HG03354 (cell line): ENCODE measurements around the gene GLS.
A peak's percentile ranks its signal among the peaks of the same experiment; 100 is the strongest.
"Not testable (repeated sequence)": the region's sequence is repeated elsewhere in the genome, so short reads cannot be mapped to it uniquely, and the experiment has no call there.

Source experiments
- ATAC-seq: cut with Tn5 transposase; IDR thresholded peaks from one replicate; pipeline ENCODE4 v1.9.1; 2021; ENCODE audit warnings: mild to moderate bottlenecking; ENCODE audit not compliant: unreplicated experiment, poor library complexity, severe bottlenecking

The GLS gene

DNA sequence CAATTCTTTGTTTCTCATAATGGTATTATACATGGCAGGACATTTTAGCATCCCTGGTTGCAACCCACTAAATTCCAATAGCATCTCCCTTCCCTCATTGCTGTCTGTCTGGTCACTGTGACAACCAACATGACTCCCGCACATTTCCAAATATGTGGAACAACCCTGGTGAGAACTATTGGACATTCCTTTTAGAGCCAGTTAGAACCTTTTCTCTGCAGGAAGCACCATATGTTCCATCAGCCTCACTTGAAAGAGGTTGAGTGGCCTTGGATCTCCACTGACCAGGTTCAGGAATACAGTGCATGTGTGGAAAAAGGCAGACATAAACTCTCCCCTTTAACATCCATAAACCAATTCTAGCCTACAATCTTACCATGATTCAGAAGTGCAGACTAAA is 25.9 kb upstream of the GLS start:
- ATAC-seq = no peak

DNA sequence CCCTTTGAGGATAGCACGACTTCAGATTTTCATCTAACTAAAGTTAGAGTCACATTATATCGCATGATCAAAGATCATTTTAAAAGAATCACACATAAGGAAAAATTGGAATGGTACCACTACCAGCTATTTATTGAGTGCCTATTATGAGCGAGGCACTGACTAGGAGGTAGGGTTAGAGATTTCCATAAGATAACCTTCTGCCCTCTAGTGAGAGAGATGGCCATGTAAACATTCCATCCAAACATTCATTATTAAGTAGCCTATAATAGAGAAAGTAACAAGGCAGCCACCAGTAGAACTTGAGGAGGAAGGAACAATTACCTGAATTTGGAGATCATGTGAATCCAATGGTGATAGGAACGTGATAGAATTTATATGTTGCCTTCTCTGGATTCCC is 25.4 kb upstream of the GLS start:
- ATAC-seq = no peak

DNA sequence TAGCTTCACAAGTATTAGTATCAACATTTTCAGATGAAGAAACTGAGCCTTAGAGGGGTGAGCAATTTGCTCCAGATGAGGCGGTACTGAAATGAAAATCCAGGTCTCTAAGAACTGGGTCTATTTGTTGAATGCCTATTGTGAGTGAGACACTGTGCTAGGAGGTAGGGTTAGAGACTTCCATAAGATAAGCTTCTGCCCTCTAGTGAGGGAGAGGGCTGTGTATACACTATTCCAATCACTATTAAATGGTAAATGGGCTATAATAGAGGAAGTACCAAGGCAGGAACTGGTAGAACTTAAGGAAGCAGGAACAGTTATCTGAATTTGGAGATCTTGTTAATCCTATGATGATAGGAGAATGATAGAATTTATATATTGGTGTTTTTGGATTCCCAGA is 23.6 kb upstream of the GLS start:
- ATAC-seq = no peak

DNA sequence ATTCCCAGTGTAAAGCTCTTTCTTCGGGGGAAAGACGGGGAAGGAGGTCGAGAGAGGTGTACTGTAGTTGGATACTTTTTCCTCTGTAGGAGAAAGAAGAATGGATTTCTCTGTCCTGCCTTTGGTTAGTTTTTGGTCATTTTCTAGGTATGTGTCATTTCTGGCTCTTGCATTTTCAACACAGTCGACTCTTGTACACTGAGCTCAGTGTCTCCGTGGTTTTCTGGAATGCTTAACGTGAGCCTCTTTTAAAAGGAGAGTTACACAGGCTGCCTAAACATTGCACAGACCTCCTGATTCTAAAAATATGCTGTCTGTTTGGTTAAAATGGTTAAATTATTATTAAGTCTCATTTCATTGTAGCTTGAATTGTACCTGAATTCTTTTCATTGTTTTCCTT is 21.8 kb upstream of the GLS start:
- ATAC-seq = no peak

DNA sequence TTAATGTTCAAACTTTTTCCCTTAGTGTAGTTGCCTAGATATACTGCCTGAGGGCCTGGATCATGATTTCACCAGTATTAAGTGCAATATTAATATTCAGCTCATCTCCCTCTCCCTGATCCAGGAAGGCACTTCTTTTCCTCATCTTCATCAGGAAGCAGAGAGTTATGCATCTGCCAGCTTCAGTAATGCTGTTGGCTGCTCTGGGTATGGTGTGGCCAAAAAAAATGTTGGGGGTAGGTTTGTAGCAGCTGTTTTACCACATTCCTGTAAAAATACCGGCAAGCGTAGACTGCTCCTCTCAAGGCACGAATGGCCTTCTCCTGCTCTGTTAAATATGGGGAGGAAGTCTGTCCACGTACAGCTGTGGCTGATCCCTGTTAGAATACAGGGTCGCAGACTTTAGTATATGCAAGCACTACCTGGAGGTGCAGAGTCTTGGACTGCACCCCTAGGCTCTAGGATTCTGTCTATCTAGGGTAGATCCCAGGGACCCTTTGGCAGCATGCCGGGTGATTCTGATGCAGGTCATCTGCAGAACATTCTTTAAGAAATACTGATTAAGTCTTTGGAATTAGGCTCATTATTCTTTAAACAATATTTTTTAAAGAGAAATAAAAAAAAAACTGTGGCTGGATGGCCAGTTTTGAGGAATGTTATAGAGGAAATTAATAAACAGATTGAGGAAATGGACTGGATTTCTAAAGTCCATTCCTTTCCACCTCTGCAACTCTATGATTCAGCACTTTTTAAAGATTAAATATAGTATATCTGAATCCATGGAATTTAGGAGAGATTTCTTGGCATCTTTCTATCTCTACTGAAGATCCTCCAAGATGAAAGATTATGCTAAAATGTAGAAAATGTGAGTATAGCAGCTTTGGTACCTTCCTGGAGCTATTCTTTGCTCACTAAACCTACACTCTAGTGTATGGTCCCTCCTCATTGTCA is 21.0 kb upstream of the GLS start:
- no peak for ATAC-seq

DNA sequence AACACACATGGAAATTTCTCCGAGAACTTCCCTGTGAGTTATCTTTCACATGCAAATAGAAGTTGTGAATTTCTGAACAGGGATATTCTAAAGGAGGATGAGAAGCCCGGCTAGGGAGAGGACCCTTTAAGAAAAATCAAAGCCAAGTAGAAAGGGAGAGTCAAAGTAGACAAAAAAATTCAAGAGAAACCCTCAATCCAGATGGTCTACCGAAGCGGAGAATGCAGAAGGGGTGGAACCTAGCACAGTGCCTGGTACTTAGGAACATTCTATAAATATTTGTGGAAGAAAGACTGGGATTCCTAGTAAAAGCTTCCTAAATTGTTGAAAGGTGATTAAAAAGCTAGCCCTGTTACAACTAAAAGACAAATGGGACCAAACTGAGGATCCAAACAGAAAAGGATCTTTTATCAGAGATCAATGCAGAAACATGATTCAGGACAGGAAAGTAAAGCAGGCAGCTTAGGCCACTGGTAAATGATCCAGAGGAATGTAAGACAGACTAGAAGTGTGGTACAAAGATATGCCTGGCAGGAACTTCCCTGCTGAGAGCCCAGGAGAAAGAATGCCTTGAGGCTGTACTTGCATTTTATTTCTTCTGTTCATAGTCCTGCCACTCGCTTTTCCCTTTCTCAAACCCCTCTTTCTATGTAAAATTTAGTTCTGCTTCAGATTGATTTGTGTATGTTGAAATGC is 19.5 kb upstream of the GLS start:
- ATAC-seq = no peak

DNA sequence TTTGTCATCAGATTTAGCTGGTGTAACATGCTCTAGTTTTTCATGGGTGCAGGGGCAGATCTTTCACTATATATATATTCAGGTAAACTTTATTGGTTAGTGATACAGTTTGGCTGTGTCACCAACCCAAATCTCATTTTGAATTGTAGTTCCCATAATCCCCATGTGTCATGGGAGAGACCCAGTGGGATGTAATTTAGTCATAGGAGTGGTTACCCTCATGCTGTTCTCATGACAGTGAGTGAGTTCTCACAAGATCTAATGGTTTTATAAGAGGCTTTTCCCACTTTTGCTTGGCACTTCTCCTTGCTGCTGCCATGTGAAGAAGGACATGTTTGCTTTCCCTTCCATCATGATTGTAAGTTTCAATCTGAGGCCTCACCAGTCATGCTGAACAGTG is 18.5 kb upstream of the GLS start:
- not testable (repeated sequence) for ATAC-seq

DNA sequence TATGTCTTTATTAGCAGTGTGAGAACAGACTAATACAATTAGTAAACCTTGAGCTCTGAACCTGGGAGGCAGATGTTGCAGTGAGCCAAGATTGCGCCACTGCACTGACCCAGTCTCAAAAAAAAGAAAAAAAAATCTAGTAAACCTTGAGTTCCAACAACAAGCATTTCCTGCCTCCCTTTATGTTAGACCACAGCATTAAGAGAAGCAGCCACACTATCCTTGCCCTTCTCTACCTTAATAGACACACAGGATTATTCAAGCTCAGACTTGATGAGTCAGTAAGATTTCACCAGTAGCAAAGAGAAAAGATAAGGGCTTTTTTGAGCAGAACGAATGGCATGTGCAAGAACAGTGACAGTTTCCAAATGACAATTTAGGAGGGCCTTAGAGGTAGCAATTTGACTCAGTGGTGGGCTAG is 18.0 kb upstream of the GLS start:
- no peak for ATAC-seq

DNA sequence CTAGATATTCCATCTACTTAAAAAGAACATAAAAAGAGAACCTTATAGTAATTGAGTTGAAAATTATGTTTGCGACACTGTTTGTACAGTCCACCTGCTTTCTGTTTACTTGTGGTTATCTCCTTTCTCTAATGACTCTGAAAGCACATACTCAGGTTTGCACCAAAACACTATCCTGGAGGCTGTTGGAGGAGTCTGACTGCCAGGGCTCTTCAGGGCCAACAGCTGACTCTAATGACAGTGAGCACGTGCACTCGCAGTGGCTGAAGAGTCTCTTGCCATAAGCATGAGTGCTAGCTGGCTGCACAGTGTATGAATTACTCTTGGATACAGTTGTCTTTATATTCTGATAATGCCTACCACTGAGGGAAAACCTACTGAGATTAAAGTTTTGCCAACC is 16.7 kb upstream of the GLS start:
- no peak for ATAC-seq

DNA sequence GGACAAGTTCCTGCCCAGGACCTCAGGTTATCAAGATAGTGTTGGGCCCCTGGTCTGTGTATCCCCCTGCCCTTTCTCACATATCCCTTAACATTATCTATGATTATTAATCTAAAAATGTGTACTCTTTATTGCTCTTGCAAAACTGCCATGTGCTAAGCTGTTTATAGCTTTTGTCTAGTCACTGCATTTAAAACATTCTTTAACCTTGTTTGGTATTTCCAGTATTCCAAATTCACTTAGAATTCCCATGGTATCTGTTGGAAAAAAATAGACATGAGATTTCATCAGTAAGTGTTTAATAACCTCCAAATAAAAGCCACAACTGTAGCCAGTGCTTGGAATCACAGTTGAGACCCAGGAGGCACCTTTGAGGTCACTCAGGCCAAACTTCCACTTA is 16.2 kb upstream of the GLS start:
- ATAC-seq = no peak

DNA sequence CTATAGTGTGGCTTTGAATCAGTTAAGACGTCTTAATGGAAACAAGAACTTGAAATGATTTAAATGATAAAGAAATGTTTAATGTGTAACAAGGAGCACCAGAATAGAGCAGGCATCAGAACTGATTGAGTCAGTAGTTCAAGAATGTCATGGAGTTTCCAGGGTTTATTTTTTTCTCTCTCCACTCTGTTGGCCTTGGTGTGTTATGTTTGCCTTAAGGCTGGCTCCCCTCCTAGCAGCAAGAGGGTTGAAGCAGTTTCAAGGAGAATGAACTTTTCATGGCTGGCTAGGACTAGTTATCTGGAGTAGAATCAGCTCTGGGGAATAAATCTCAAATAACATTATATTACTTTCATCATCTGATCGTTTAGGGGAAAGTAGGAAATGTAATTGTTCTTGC is 13.4 kb upstream of the GLS start:
- no peak for ATAC-seq

DNA sequence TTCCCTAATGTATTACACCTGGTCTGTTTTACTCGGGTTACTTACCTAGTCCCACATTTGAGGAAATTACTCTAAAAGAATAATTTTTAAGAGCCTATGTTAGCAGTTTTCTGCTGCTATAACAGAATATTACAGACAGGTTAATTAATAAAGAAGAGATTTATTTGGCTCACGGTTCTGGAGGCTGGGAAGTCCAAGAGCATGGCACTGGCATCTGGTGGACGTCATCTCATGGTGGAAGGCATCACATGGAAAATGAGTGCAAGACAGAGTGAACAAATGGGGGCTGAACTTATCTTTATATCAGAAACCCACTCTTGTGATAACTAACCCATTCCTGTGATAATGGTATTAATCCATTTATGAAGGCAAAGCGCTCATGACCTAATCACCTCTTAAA is 12.8 kb upstream of the GLS start:
- ATAC-seq = no peak

DNA sequence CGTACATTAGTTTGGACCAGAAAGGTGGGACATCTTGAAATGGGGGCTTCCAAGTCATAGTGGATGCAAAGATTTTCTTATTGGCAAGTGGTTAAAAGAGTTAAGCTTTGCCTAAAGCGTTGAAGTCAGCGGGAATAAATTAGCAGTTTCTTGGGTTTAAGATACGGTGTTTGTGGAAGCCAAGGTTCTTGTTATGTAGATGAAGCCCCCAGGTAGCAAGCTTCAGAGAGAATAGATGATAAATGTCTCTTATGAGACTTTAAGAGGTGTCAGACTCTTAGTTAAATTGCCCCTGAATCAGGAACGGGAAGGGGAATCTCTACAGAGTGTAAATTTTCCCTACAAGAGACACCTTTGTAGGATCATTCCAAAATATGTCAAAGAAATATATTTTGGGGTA is 10.9 kb upstream of the GLS start:
- ATAC-seq = no peak

DNA sequence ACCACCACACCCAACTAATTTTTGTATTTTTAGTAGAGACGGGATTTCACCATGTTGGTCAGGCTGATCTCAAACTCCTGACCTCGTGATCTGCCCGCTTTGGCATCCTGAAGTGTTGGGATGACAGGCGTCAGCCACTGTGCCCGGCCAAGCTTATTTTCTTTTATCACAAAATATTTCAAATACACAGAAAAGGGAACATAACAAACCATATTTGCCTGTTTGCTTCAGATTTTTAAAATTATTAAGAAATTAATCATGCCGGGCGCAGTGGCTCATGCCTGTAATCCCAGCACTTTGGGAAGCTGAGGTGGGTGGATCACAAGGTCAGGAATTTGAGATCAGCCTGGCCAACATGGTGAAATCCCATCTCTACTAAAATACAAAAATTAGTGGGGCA is 7.2 kb upstream of the GLS start:
- ATAC-seq = not testable (repeated sequence)

DNA sequence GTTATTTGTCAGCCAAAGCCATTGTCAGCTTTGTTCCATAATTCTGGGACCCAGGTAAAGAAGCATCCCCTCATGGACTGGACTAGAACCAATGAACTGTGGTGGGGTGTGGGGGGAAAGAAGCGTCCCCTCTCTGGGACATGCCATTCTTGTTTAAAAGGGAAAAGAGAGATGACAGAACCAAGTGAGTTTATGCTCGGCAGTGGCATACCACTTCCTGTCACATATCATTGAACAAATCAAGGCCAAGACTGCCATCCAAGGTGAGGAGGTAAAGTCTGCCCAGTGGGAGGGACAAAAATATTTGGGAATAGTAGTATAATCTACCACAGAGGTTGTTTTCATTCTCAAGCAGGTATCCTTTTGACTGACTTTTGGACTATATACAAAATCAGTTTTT is 4.7 kb upstream of the GLS start:
- no peak for ATAC-seq

DNA sequence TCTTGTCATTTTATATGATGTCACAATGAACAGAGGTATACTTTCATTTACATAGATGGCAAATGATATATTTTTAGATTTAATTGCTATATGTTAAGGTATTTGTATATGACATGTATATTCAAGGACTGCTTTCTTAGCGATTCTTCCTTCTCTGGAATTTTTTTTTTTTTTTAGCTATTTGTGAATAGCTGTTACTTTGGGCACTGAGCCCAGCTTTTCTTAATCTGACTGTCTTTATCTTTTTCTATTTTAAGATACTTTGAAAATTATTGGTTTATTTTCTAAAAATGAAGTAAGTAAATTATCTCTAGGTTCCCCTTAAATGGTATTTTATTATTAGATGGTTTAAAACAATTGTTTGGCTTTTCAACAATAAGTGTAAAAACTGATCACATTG is 4.0 kb upstream of the GLS start:
- no peak for ATAC-seq

DNA sequence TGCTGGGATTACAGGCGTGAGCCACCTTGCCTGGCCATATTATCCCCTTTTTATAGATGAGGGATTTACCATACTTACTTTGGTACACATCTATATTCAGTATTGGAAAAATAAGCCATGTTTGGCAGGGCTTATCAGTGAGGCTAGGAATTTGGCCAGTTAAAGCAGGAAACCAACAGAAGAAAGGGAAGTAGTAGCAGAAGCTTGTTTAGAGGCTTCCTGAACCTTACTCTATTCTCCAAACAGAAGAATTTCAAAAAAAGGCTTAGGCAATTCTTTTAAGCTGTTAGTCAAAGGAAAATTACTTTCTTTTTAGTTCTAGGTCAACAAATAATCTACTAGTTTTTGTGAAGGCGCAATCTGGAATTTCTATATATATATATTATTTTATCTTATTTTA is 3.2 kb upstream of the GLS start:
- ATAC-seq = no peak

DNA sequence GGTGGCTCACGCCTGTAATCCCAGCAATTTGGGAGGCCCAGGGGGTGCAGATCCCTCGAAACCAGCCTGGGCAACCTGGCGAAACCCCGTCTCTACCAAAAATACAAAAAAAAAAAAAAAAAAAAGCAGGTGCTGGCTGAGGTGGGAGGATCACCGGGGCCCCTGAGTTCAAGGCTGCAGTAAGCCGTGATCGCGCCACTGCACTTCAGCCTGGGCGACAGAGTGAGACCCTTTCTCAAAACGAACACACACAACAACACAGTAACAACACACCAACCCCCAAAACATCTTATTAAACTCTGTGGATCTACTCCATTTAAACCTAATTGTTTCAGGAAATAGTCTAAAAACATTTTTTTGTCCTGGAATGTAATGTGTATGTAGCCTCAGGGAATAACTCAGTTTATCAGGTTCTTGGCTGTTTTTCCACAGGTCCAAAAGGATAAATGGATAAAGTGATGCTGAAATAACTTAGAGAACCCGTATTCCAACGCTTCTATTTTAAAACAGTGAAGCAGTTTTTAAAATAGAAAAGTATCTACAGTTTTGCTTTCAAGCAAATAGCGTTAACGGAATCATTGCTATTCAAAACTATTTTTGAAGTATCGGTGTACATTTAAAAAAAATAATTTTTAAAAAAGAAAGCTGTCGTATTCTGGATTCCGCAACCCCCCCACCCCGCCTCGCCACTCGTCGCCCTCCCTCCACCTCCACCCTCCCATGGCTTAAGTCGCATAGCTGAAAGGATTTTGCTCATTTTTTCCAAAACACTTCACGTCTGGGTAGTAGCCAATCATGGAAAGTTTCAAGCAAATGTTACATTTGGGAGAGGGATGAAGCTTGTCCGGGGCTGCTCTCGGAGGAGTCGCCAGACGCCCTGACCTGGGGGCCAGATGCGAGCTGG is 895 bp upstream of the GLS start:
- ATAC-seq = peak; percentile 0

DNA sequence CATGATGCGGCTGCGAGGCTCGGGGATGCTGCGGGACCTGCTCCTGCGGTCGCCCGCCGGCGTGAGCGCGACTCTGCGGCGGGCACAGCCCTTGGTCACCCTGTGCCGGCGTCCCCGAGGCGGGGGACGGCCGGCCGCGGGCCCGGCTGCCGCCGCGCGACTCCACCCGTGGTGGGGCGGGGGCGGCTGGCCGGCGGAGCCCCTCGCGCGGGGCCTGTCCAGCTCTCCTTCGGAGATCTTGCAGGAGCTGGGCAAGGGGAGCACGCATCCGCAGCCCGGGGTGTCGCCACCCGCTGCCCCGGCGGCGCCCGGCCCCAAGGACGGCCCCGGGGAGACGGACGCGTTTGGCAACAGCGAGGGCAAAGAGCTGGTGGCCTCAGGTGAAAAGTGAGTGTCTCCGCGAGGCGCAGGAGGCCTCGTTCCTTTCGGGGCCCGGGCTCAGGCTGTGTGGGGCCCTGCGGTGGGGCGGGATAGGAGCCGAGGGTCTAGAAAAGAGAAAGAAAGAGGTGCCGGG is 520 bp downstream of the GLS start:
- peak; percentile 1 for ATAC-seq
